Kasumi-1 (cell line): ENCODE results near the gene SARM1.

Experiments
- DNase-seq, 2 experiments: peaks; one replicate each; lab custom pipeline; 2025; lab: John Stamatoyannopoulos, UW

The SARM1 gene

GRCh38 chr17:28368915-28369683 is 2.4 kb upstream of the SARM1 start:
- DNase-seq: no peak

- no peak for DNase-seq
Observed at GRCh38 chr17:28369684-28370034, 1.8 kb upstream of the SARM1 start.

- peak; percentile 17 to 28 for DNase-seq
Observed at GRCh38 chr17:28370035-28370743, 1.3 kb upstream of the SARM1 start, which contains the start of gene VTN. Gene VTN (minus strand): TSS chr17:28370307. CDS start chr17:28370203, 104 bp downstream.

- no peak for DNase-seq
Observed at GRCh38 chr17:28370744-28371103, 770 bp upstream of the SARM1 start.

- DNase-seq: no peak
Observed at GRCh38 chr17:28372203-28372944, 880 bp downstream of the SARM1 start.

GRCh38 chr17:28372945-28373274 is 1.4 kb downstream of the SARM1 start:
- DNase-seq: no peak

- DNase-seq: no peak
Observed at GRCh38 chr17:28379814-28380801, 8.6 kb downstream of the SARM1 start.

GRCh38 chr17:28381141-28381825 is 9.8 kb downstream of the SARM1 start:
- no peak for DNase-seq

GRCh38 chr17:28384281-28385036 is 13.0 kb downstream of the SARM1 start:
- peak; percentile 50 to 51 for DNase-seq

- no peak for DNase-seq
Observed at GRCh38 chr17:28385037-28385400, 13.5 kb downstream of the SARM1 start.

GRCh38 chr17:28385406-28385805 is 13.9 kb downstream of the SARM1 start:
- no peak for DNase-seq

GRCh38 chr17:28386391-28386790 is 14.9 kb downstream of the SARM1 start:
- DNase-seq: no peak

GRCh38 chr17:28388106-28388505 is 16.6 kb downstream of the SARM1 start:
- DNase-seq: no peak

GRCh38 chr17:28390141-28390540 is 18.6 kb downstream of the SARM1 start:
- DNase-seq: no peak

- DNase-seq: no peak
Observed at GRCh38 chr17:28390563-28390962, 19.1 kb downstream of the SARM1 start.

- no peak for DNase-seq
Observed at GRCh38 chr17:28390984-28391383, 19.5 kb downstream of the SARM1 start.

- DNase-seq: no peak
Observed at GRCh38 chr17:28391401-28391800, 19.9 kb downstream of the SARM1 start.

- no peak for DNase-seq
Observed at GRCh38 chr17:28392491-28392890, 21.0 kb downstream of the SARM1 start.

GRCh38 chr17:28394337-28395116 is 23.0 kb downstream of the SARM1 start:
- no peak for DNase-seq

- DNase-seq: no peak
Observed at GRCh38 chr17:28395426-28395825, 23.9 kb downstream of the SARM1 start.
